GM18909 (cell line): ENCODE results near the gene PGAP1.

Source experiments
- ATAC-seq: cut with Tn5 transposase; IDR thresholded peaks from one replicate; pipeline ENCODE4 v1.9.1; 2021; ENCODE audit warnings: mild to moderate bottlenecking; ENCODE audit not compliant: unreplicated experiment, poor library complexity

The PGAP1 gene, protein sequence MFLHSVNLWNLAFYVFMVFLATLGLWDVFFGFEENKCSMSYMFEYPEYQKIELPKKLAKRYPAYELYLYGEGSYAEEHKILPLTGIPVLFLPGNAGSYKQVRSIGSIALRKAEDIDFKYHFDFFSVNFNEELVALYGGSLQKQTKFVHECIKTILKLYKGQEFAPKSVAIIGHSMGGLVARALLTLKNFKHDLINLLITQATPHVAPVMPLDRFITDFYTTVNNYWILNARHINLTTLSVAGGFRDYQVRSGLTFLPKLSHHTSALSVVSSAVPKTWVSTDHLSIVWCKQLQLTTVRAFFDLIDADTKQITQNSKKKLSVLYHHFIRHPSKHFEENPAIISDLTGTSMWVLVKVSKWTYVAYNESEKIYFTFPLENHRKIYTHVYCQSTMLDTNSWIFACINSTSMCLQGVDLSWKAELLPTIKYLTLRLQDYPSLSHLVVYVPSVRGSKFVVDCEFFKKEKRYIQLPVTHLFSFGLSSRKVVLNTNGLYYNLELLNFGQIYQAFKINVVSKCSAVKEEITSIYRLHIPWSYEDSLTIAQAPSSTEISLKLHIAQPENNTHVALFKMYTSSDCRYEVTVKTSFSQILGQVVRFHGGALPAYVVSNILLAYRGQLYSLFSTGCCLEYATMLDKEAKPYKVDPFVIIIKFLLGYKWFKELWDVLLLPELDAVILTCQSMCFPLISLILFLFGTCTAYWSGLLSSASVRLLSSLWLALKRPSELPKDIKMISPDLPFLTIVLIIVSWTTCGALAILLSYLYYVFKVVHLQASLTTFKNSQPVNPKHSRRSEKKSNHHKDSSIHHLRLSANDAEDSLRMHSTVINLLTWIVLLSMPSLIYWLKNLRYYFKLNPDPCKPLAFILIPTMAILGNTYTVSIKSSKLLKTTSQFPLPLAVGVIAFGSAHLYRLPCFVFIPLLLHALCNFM

DNA sequence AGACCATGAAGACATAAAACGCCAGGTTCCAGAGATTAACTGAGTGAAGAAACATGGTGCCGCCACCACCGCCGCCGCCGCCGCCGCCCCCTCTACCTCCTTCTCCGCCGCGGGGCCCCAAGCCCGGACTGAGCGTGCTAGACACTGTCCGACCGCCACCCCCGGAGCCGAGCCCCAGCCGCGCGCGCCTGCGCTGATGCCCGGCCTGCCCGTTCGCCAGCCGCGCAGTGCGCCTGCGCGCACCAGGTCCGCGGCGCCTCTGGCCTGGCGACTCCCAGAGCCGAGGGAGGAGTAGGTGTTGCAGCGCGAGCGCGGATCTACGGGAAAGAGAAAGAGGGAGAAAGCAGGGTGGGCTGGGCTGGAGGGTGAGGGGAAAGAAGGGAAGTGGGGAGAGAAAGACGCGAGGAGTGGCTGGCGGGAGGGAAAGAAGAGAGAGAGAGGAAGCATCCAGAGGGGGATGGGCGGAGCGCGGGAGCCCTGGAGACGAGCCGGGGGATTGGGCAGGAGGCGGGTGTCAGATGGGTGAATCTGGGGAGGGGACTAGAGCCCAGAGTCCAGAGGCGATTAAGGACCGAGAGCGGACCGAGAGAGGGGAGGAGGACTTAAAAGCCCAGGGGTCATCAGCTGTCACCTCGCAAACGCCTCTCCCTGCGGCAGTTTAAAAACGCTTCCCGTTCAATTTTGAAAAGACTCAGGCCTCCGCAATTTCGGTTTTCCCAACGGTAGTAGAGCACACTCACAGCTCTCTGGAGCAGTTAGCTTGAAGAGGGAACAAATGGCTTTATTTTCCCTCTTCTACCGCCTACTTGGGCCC lies at the start of gene PGAP1:
Gene PGAP1, minus strand, starts transcription at position 146 of the 814 bp plus-strand sequence. Its CDS starts 91 bp downstream, at position 55.
- peak; percentile 91 for ATAC-seq

DNA sequence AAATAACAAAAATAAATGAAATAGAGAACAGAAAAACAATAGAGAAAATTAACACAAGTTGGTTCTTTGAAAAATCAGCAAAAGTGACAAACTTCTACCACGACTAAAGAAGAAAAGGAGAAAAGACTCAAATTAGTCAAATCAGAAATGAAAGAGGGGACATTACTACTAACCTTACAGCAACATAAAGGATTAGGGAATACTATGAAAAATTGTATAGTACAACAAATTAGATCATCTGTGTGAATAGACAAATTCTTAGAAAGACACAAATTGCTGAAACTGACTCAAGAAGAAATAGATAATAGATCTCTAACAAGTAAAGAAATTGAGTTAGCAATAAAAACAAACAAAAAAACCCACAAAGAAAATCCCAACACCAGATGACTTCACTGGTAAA lies 48.5 kb upstream of the PGAP1 start:
- ATAC-seq, result no peak

DNA sequence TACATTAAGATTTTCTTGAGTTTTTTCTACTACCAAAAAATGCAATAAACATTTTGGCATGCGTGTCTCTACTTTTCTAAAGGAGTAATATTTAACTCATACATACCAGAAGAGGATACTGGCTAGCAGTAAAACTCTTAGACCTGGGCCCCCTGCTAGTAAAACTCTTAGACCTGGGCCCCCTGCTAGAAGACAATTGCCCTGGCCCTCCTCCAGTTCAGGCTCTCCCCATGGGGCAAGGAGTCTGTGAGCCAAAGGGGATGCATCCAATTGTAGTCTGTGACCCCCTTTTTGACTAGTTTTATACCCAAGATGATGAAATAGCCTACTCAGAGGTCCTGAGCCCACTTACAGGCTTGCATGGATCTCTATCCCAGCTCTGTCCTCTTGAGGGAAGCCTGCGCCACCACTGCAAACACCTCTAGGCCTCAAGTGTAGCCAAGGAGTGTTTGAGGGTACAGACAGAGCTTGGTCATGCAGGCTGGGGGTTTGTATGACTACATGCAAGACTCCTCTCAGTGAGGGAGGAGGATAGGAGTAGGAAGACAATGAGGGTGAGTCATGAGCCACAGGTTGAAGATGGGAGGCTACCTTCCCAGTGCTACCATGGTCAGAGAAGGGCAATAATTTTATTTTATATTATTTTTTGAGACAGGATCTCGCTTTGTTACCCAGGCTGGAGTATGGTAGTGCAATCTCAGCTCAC lies 45.2 kb upstream of the PGAP1 start:
- ATAC-seq, result no peak

DNA sequence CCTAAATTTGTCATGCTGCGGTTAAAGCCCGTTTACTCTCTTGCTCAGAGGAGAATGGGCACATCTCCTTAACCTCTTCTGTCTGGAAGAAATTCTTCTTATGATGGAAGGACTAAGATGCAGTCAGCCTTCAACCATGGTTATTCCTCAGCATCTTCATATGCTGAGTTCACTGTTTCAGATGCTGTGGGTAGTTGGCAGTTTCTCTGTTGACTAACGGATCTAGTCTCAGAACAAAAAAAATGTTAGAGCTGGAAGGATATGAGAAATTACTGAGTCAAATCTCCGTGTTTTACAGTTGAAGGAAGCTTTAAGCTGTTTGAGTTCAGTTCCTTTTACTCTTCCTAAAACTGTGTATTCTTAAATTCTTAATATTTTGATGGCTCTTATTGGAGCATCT lies 43.6 kb upstream of the PGAP1 start:
- ATAC-seq, result no peak

DNA sequence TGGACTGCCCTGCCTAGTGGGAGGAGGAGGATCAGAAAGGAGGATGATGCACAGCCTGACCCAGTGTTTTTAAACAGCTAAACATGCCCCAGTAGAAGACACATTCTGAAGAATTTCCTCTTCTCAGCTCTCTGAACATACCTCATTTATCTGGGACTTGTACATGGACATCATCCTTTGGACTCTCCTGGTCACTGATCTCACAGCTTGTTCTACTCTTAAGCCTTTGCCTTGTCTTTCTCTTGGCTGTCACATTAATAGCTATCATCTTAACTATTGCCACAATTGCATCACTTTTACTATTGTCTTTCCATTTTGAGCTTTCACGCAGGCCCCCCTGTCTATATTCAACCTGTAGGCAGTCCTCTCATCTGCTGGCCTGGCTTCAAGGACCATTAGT lies 42.0 kb upstream of the PGAP1 start:
- ATAC-seq, result no peak

DNA sequence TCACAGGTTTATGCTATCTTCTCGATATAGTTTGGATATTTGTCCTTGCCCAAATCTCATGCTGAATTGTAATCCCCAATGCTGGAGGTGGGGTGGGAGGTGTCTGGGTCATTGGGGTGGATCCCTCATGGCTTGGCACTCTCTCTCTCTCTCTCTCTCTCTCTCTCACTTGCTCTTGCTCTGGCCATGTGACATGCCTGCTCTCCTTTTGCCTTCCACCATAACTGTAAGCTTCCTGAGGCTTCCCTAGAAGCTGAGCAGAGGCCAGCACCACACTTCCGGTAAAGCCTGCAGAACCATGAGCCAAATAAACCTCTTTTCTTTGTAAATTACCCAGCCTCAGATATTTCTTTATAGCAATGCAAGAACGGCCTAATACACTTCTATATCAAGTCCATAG lies 41.3 kb upstream of the PGAP1 start:
- no peak for ATAC-seq

DNA sequence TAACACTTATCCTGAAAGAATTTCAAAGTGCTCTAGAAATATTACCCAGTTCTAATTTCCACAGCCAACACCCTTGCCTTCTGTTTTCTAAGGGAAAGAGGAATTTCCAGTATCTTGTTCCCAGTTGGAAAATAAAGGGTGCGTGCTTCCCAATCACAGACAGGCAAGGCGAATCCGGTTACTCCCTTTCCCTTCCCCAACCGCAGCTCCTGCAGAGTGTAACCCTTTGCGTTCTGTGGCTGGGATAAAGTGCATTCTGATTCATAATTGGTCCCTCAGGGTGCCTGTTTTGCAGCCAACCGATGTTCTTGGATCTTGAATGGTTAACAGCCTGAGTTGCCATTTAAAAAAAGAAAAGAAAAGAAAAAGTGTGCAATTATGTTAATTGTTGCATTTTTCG lies 40.6 kb upstream of the PGAP1 start:
- no peak for ATAC-seq

DNA sequence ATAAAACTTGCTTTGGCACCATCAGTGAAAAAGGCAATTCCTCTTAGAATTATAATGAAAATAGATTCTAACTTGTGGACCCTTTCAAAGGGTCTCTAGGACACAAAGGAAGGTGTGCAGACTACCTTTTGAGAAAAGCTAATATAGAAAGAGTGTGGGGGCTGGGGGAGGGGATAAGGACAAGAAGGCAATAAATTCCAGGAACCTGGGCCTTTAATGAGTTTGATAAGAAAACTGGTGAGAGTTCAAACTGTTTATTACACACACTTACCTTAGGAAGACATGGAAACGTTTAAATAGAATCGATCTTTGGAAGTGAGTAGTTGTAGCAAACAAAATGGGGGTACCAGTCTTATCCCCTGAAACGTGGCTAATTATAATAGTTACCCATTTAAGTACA lies 39.6 kb upstream of the PGAP1 start:
- ATAC-seq, result no peak

DNA sequence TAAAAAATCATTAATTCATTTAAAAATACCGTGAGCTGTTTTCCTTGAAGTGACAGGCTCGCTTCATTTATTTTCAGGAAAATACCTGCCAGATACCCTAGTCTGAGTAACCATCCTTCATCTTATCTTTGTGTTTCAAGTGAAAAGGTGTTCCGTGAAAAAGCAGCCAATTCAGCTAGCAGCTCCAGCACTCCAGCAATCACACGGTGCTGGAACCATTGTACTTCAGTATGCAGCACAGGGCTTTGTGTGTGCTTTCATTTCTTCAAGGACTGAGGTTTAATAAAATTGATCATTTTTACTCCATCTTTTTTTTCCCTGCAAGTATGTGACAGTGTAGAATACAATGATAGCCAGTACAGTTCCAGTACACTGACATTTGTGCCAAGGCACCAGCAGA lies 39.1 kb upstream of the PGAP1 start:
- no peak for ATAC-seq

DNA sequence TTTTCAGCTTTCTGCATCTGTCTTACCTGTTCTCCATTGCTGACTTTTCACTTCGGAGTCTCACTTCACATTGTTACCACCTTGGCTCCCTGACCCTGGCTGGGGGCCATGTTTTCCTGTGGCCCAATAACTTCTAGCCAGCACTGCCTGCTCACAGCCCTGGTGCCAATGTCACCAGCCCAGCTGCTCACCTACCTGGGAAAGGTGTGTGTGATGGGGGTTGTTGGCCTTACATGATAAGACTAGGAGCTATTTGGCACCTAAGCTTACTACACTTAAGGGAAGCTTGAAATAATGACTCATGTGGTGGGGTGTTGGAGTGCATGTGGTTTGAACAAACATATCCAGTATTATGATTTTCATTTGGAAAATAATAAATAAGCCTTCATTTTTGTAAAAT lies 37.5 kb upstream of the PGAP1 start:
- ATAC-seq, result no peak

DNA sequence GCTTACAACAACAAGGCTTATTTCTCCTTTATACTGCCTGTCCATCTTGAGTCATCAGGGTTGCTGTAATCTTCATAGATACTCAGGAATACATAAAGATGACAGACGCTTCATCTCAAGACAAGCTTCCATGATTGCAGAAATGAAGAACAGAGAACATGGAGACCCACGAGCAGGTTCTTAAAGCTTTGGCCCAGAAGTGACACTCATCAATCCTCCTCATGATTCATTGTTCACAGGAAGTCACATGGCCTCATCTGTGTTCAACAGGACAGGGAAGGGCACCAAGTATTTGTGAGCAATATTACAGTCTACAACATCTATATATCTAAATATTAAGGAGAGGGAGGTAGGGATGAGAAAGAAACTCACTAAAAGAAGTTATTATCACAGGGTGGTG lies 36.5 kb upstream of the PGAP1 start:
- no peak for ATAC-seq

DNA sequence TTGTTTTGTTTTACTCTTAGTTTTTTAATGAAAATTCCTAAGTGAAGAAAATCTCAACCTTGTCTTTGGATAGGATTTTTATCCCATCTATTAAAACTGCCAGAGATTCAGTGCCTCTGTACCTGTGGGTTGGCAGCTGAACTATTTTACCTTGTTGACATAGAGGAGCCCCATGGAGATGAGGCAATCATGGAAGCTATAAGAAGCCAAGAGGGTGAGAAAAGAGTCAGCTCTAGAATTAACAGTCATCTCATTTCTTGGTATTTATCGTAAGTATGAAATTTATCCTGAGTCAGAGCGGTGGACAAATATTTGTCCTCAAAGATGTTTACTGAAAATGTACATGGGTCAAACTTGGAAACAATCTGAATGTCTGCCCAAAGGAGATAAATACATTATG lies 35.8 kb upstream of the PGAP1 start:
- no peak for ATAC-seq

DNA sequence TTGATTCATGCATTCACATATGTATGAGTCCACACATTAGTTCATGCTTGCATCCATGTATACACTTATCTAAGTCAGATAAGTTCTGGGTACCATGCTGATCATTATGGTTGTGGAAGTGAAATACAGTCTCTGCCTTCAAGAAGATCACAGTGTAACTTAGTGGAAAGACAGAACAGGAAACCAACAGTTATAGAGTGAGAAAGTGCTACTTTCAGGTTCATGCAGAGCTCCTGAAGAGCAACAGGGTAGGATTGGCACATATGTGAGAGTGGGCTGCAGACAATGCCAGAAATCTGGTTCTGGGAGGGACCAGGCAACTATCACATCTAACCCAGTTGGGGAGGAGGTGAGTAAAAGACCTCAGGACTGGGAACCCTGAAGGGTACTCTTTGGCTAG lies 35.4 kb upstream of the PGAP1 start:
- peak; percentile 99 for ATAC-seq

DNA sequence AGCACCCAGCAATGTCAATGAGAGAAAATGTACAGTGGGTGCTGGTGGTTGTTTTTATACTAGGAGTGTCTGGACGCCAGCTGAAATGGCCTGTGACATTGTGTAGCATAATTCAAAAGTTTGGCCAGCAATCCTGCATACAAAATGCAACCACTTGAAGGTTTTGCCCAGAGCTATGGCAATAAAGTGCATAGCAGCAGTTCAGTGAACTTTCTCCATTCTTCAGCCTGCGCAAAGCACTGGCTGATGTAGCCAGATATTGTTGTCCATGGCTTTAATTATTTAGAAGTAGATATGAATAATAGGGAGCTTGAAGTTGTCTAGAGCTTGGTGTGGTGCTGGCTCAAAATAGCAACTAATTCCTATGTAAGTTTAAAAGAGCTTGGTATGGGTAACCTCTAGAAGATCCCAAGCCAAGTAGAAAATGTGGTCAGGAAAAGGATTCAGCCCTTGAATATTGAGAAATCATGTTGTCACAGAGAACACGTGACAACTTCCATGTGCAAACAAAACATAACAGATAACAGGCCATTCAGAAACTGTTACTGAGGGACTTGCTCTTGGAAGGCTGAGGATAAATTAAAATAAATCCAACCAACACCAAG lies 33.3 kb upstream of the PGAP1 start:
- ATAC-seq, result no peak

DNA sequence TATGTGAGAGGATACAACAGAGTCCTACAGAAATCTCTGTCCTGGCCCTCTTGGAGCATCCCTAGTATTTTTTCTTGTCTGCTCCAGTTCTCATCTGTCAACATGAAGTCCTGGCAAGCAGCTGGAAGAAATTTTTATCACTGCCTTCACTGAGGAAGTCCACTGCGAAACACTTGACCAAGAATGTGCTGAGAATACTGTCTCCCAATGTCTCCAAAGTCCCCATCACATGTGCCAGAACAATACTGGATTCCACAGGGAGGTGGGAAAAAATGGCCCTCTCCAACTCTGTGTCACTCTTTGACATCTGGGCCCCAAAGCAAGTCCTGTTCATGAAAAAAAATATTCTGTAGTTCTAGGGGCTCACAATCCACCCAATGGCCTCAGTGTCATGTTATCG lies 32.8 kb upstream of the PGAP1 start:
- ATAC-seq, result no peak

DNA sequence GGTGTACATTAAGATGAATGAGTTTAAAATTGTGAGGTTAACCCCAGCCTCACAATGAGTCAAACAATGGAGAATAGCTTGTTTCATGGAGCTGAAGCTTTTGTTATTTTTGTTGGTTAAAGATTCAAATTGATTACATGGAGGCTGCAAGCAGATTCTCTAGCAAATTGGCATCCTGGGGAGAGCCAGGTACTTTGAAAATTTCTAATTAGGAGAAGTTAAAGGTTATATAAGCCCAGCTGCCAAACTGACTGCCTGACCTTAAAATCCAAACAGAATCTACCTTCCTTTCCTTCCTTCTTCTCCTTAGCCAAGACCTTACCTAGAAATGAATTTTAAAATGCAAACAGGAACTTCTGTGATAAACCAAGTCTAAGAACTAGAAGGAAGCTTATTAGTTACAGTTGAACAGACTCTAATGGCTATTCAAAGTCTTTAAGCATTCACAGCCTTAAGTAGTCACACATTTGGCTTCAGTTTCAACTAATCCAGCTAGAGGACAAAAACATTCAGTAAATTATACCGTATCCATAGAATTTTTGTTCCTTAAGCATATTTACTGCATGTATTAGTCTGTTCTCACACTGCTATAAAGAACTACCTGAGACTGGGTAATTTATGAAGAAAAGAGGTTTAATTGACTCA lies 31.5 kb upstream of the PGAP1 start:
- no peak for ATAC-seq

DNA sequence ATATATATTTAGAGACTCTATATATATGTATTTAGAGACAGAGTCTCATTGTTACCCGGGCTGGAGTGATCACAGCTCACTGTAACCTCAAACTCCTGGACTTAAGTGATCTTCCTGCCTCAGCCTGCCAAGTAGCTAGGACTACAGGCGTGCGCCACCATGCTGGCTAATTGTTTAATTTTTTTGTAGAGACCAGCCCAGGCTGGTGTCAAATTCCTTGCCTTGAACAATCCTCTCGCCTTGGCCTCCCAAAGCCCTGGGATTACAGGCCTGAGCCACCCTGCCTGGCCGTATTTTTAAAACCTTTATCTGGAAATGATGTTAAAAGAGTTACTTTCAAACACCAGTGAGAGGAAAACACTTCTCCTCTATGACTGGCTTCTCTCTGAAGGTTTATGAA lies 30.9 kb upstream of the PGAP1 start:
- ATAC-seq, result no peak

DNA sequence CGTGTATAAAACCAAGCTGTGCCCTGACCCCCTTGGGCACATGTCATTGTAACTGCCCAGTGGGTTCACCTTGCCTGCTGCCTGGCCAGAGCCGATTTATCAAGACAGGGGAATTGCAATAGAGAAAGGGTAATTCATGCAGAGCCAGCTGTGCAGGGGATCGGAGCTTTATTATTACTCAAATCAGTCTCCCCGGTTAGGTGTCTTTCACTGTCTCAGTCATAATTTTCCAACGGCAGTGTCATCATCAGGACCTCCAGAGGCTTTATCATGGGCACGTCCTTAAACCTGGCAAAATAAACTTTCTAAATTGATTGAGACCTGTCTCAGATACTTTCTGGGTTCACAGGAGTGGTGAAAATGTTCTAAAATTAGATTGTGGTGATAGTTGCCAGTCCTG lies 29.6 kb upstream of the PGAP1 start:
- ATAC-seq, result no peak

DNA sequence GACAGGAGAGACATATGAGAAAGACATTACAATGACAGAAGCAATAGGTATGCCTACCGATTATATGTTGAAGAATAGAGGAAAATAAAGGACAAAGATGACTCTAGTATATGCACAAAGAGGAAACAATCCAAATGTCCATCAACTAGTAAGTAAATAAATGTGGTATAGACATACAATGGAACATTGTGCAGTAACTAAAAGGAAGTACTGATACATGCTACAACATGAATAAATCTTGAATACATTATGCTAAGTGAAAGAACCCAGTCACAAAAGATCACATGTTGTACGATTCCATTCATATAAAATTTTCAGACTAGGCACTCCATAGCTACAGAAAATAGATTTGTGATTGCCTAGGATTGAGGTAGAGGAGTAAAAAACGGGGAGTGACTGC lies 28.5 kb upstream of the PGAP1 start:
- ATAC-seq, result no peak
